Neural progenitor cell (in vitro differentiated cells): ENCODE results near the gene RGS14.

Source experiments
- CTCF ChIP-seq: fragments of 200-600 bp; sonication (generic); IDR thresholded peaks from 2 replicates; pipeline ENCODE4 v1.5.1; 2017; ENCODE audit warnings: antibody characterized with exemption, mild to moderate bottlenecking
- EZH2 ChIP-seq: fragments of 200-600 bp; sonication (generic); IDR thresholded peaks from 2 replicates; pipeline ENCODE4 v1.6.1; 2017; ENCODE audit warnings: antibody characterized with exemption, mild to moderate bottlenecking, moderate library complexity
- EZH2phosphoT487 ChIP-seq: fragments of 200-600 bp; sonication (generic); IDR thresholded peaks from 2 replicates; pipeline ENCODE4 v1.6.1; 2017; ENCODE audit warnings: antibody characterized with exemption

GRCh38 chr5:177377851-177378776, 20.4 kb downstream of the RGS14 start:
- TF ChIP-seq EZH2: no peak
- TF ChIP-seq CTCF: peak; percentile 14
- TF ChIP-seq EZH2phosphoT487: no peak
